Measurements from ENCODE around the gene B4GALT2. TPM values are rescaled to one million over a fixed set of nuclear protein-coding genes. Genes with fewer than 3 reads are reported as not detected.
A peak's percentile ranks its signal among the peaks of the same experiment; 100 is the strongest.

B4GALT2 gene
- total RNA-seq, 1 experiment from 2014 or later: 66.2 TPM

DNA sequence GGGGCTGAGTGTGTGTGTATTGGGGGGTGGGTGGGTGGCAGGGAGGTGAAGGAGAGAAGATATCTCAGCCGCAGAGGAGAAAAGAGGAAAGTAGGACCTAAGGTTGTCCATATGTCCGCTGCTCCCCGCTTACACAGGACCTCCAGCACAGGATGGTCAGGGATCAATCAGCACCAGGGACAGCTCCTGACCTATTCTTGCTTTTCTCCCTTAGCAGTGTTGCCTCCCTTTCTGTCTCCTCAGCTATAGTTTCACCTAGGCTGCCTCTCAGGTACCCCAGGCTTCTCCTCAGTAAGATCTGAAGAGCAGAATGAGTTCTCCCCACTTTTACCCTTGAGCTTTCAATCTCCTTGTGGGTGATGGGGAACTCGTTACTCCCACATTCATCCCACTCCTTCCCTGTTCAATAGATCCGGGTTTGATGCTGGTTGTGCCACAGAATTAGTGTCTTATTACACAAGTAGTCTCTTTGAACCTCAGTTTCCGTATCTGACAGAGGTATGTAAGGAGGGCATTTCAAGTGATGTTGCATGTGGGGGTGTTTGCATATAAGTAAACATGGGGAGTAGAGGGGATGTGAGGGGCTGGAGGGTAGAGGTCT is 10.6 kb upstream of the B4GALT2 start:
- H3K9me2 ChIP-seq (ENCODE audit: insufficient read depth): no peaks in the 10 kb centered on the region
- peaks cover 8% of the 10 kb centered on the region for H3K4me1 ChIP-seq (replicated peaks; ENCODE audit: insufficient read depth)
- no peak overlapping the region for H3K4me3 ChIP-seq
- peak in 1 of 2 experiments; percentile 29 for DNase-seq
- CTCF ChIA-PET: interaction anchor here (0.6 kb wide), 1 partner anchor 312 kb away, joined by 3 read pairs; no protein-coding TSS in a partner anchor
- H3K79me2 ChIP-seq (ENCODE audit: low read depth): peaks cover 19% of the 10 kb centered on the region
- H3K36me3 ChIP-seq (ENCODE audit: low read depth): 0 out of 2 replicates have a peak, but pooled peaks cover 6% of the 10 kb centered on the region
- H3K9me3 ChIP-seq (ENCODE audit: insufficient read depth, low read depth): no peaks in the 10 kb centered on the region
- H4K20me1 ChIP-seq (ENCODE audit: insufficient read depth): no peaks in the 10 kb centered on the region
- no peak overlapping the region for H2AFZ ChIP-seq
- no peak overlapping the region for H3K27ac ChIP-seq
- no TSS peak for BruUV-seq (replicated peaks)
- intact Hi-C loops (cut with micrococcal nuclease; ENCODE audit: unreplicated experiment): no loop called here
- H3K4me2 ChIP-seq: no peak overlapping the region
- peaks cover 20% of the 10 kb centered on the region for H3F3A ChIP-seq (ENCODE audit: insufficient read depth, low read depth)
- POLR2A ChIA-PET (ENCODE audit: unreplicated experiment): no interaction called here
- TF ChIP-seq EZH2 (IDR thresholded peaks at IDR 0.05; ENCODE audit: low read depth): no peak
- TF ChIP-seq, protein P1, sequence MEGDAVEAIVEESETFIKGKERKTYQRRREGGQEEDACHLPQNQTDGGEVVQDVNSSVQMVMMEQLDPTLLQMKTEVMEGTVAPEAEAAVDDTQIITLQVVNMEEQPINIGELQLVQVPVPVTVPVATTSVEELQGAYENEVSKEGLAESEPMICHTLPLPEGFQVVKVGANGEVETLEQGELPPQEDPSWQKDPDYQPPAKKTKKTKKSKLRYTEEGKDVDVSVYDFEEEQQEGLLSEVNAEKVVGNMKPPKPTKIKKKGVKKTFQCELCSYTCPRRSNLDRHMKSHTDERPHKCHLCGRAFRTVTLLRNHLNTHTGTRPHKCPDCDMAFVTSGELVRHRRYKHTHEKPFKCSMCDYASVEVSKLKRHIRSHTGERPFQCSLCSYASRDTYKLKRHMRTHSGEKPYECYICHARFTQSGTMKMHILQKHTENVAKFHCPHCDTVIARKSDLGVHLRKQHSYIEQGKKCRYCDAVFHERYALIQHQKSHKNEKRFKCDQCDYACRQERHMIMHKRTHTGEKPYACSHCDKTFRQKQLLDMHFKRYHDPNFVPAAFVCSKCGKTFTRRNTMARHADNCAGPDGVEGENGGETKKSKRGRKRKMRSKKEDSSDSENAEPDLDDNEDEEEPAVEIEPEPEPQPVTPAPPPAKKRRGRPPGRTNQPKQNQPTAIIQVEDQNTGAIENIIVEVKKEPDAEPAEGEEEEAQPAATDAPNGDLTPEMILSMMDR (conservative IDR thresholded peaks at IDR 0.05): no peak
- no peaks in the 10 kb centered on the region for H3K27me3 ChIP-seq (ENCODE audit: insufficient read depth, low read depth)

- Histone ChIP-seq H3K36me3 (ENCODE audit: low read depth) (0 out of 2 replicates have a peak, but pooled peaks cover 6% of the 10 kb centered on the region), H2AFZ (peak overlapping the region; percentile 65; the same call in 1 of the 2 replicates), H3K9me3 (ENCODE audit: insufficient read depth, low read depth) (no peaks in the 10 kb centered on the region), H3K4me3 (peak overlapping the region; percentile 100; the same call in 1 of the 2 replicates), H3K27ac (no peak overlapping the region), H3K4me2 (peak overlapping the region; percentile 96), H4K20me1 (ENCODE audit: insufficient read depth) (no peaks in the 10 kb centered on the region), H3K4me1 (replicated peaks; ENCODE audit: insufficient read depth) (peaks cover 15% of the 10 kb centered on the region), H3K9me2 (ENCODE audit: insufficient read depth) (no peaks in the 10 kb centered on the region), H3K27me3 (ENCODE audit: insufficient read depth, low read depth) (no peaks in the 10 kb centered on the region), H3F3A (ENCODE audit: insufficient read depth, low read depth) (peaks cover 30% of the 10 kb centered on the region), H3K79me2 (ENCODE audit: low read depth) (peaks cover 19% of the 10 kb centered on the region)
- CTCF ChIA-PET: interaction anchor here (1.3 kb wide), 1 partner anchor 36 kb away, joined by 4 read pairs; no protein-coding TSS in a partner anchor
- BruUV-seq (replicated peaks): no TSS peak
- DNase-seq: no peak
- no peak for TF ChIP-seq EZH2 (IDR thresholded peaks at IDR 0.05; ENCODE audit: low read depth)
- TF ChIP-seq, protein P1 (conservative IDR thresholded peaks at IDR 0.05): no peak
- POLR2A ChIA-PET (ENCODE audit: unreplicated experiment): interaction anchor here (0.7 kb wide), 2 partner anchors 23 to 388 kb away, joined by 3 to 4 read pairs; partner anchors contain the start of gene IPO13
- intact Hi-C loops (cut with micrococcal nuclease; ENCODE audit: unreplicated experiment): loop anchor here (1.0 kb wide), 1 partner anchor 23 kb away; the partner anchor contains the start of gene IPO13
Observed at GRCh38 chr1:43969416-43969745, 9.6 kb upstream of the B4GALT2 start.

- Histone ChIP-seq H3K9me2 (ENCODE audit: insufficient read depth) (no peaks in the 10 kb centered on the region), H4K20me1 (ENCODE audit: insufficient read depth) (no peaks in the 10 kb centered on the region), H3K4me1 (replicated peaks; ENCODE audit: insufficient read depth) (peaks cover 15% of the 10 kb centered on the region), H3K79me2 (ENCODE audit: low read depth) (peaks cover 19% of the 10 kb centered on the region), H3K27me3 (ENCODE audit: insufficient read depth, low read depth) (no peaks in the 10 kb centered on the region), H3F3A (ENCODE audit: insufficient read depth, low read depth) (peaks cover 31% of the 10 kb centered on the region), H3K4me3 (peak within 1 kb of the TSS; percentile 100), H3K4me2 (peak within 1 kb of the TSS; percentile 96), H3K36me3 (ENCODE audit: low read depth) (0 out of 2 replicates have a peak, but pooled peaks cover 6% of the 10 kb centered on the region), H2AFZ (peak within 1 kb of the TSS; percentile 86), H3K27ac (no peak within 1 kb of the TSS), H3K9me3 (ENCODE audit: insufficient read depth, low read depth) (no peaks in the 10 kb centered on the region)
- POLR2A ChIA-PET (ENCODE audit: unreplicated experiment): interaction anchor here (0.7 kb wide), 2 partner anchors 23 to 388 kb away, joined by 3 to 4 read pairs; partner anchors contain the start of gene IPO13
- intact Hi-C loops (cut with micrococcal nuclease; ENCODE audit: unreplicated experiment): loop anchor here (1.0 to 10.0 kb wide), 2 partner anchors 24 to 265 kb away; partner anchors contain the start of genes IPO13 and ST3GAL3
- no peak for TF ChIP-seq EZH2 (IDR thresholded peaks at IDR 0.05; ENCODE audit: low read depth)
- TF ChIP-seq, protein P1 (conservative IDR thresholded peaks at IDR 0.05): no peak
- BruUV-seq (replicated peaks): TSS peak; percentile 39
- CTCF ChIA-PET: interaction anchor here (0.6 to 1.3 kb wide), 2 partner anchors 37 to 78 kb away, joined by 4 to 8 read pairs; no protein-coding TSS in a partner anchor
- DNase-seq: peak; percentile 93
Observed at GRCh38 chr1:43969746-43970466, 9.1 kb upstream of the B4GALT2 start, which contains the start of gene DPH2. TSS of gene DPH2 (plus strand) at chr1:43970010. CDS start at chr1:43970176, 166 bp downstream.
